HepG2 (cell line): ENCODE results near the gene CD180. TPM values are rescaled to one million over a fixed set of nuclear protein-coding genes. Genes with fewer than 3 reads are reported as not detected.

Experiments
- ARNT2 ChIP-seq: sonication (generic); formaldehyde crosslinking; IDR thresholded peaks from 2 replicates; pipeline ENCODE4 v1.8.0; 2022; ENCODE audit warnings: mild to moderate bottlenecking, low read depth, missing genetic modification reagents, moderate library complexity
- DMAP1 ChIP-seq: IDR thresholded peaks from 2 replicates; pipeline ENCODE4 v1.6.1; 2016
- HMG20B ChIP-seq: conservative IDR thresholded peaks from 2 replicates; pipeline ENCODE4 v1.6.1; 2016; ENCODE audit warnings: missing genetic modification reagents, missing compliant biosample characterization
- IRF1 ChIP-seq: sonication (generic); formaldehyde crosslinking; IDR thresholded peaks from 2 replicates; pipeline ENCODE4 v1.4.0; 2020; ENCODE audit warnings: low read depth, mild to moderate bottlenecking, missing genetic modification reagents
- KLF9 ChIP-seq: IDR thresholded peaks from 2 replicates; pipeline ENCODE4 v1.6.1; 2016; ENCODE audit warnings: low read depth
- MXD1 ChIP-seq: sonication (generic); formaldehyde crosslinking; IDR thresholded peaks from 2 replicates; pipeline ENCODE4 v1.4.0; 2020; ENCODE audit warnings: mild to moderate bottlenecking, missing genetic modification reagents
- MYC ChIP-seq: sonication (generic); formaldehyde crosslinking; IDR thresholded peaks from 2 replicates; pipeline ENCODE4 v1.9.0; 2021; ENCODE audit warnings: missing genetic modification reagents, borderline replicate concordance
- NFYB ChIP-seq: sonication (generic); formaldehyde crosslinking; IDR thresholded peaks from 2 replicates; pipeline ENCODE4 v1.4.0; 2020; ENCODE audit warnings: missing genetic modification reagents
- NR2F6 ChIP-seq, 2 experiments: IDR thresholded peaks; 2 replicates each; pipeline ENCODE4 v1.6.1; 2016; ENCODE audit warnings: antibody characterized with exemption in 1 of 2, mild to moderate bottlenecking in 1 of 2
- PHF20 ChIP-seq: sonication (generic); formaldehyde crosslinking; IDR thresholded peaks from 2 replicates; pipeline ENCODE4 v1.5.0; 2020; ENCODE audit warnings: mild to moderate bottlenecking, missing genetic modification reagents
- SOX6 ChIP-seq, 2 experiments: fragments of 450-650 bp in 1 of 2; sonication (generic) in 1 of 2; formaldehyde crosslinking in 1 of 2; IDR thresholded peaks; 2 replicates each; pipeline versions ENCODE4 v1.4.0 to v1.6.1; 2017 to 2020; ENCODE audit warnings: antibody characterized with exemption in 1 of 2, mild to moderate bottlenecking in 1 of 2, missing genetic modification reagents in 1 of 2
- TGIF2 ChIP-seq: IDR thresholded peaks from 2 replicates; pipeline ENCODE4 v1.6.1; 2016; ENCODE audit warnings: control low read depth, missing compliant biosample characterization
- U2AF1 ChIP-seq: fragments of 200-400 bp; formaldehyde crosslinking; optimal IDR thresholded peaks from 2 replicates; pipeline ENCODE3; 2017; ENCODE audit warnings: mild to moderate bottlenecking, low read depth, low read length
- ZBED4 ChIP-seq: sonication (generic); formaldehyde crosslinking; IDR thresholded peaks from 2 replicates; pipeline ENCODE4 v1.4.0; 2020; ENCODE audit warnings: missing genetic modification reagents, borderline replicate concordance
- ZBTB38 ChIP-seq: sonication (generic); formaldehyde crosslinking; IDR thresholded peaks from 2 replicates; pipeline ENCODE4 v1.5.1; 2020; ENCODE audit warnings: mild to moderate bottlenecking, missing genetic modification reagents
- ZNF207 ChIP-seq: fragments of 450-650 bp; IDR thresholded peaks from 2 replicates; pipeline ENCODE4 v1.6.1; 2016; ENCODE audit warnings: antibody characterized with exemption, borderline replicate concordance
- ZNF607 ChIP-seq: sonication (generic); formaldehyde crosslinking; IDR thresholded peaks from 2 replicates; pipeline ENCODE4 v1.5.1; 2020; ENCODE audit warnings: missing genetic modification reagents, mild to moderate bottlenecking, borderline replicate concordance
- ZNF83 ChIP-seq: sonication (generic); formaldehyde crosslinking; IDR thresholded peaks from 2 replicates; pipeline ENCODE4 v1.4.0; 2020; ENCODE audit warnings: missing genetic modification reagents, mild to moderate bottlenecking, borderline replicate concordance
- polyA plus RNA-seq, 8 experiments: library from polyadenylated mRNA; depleted of rRNA in 3 of 8; stranded (reverse) in 7 of 8; unstranded in 1 of 8; fragments of >200 nt; fragmentation: Illumina TruSeq in 4 of 8; extraction: Trizol in 4 of 8; gene quantifications; 2 replicates each; pipeline versions ENCODE4 v1.2.1 to v1.2.3, GENCODE V29; 2011 to 2016; ENCODE audit warnings: low read depth in 4 of 8, missing spikeins in 1 of 8, mixed read lengths in 1 of 8; ENCODE audit not compliant: insufficient read depth in 1 of 8
- total RNA-seq, 5 experiments: library from RNA; depleted of rRNA; stranded (reverse); fragments of >200 nt; fragmentation: Illumina TruSeq; extraction: Trizol; gene quantifications; 2 replicates each; pipeline ENCODE4 v1.2.3, GENCODE V29; 2016; ENCODE audit warnings: low read depth in 1 of 5
- TF ChIP-seq, protein P1 (sequence below): sonication (generic); formaldehyde crosslinking; IDR thresholded peaks from 2 replicates; pipeline ENCODE4 v1.8.1; 2022; ENCODE audit warnings: low read depth, mild to moderate bottlenecking, missing genetic modification reagents
- TF ChIP-seq, protein P2 (sequence below): sonication (generic); formaldehyde crosslinking; IDR thresholded peaks from 2 replicates; pipeline ENCODE4 v1.5.0; 2020; ENCODE audit warnings: missing genetic modification reagents, mild to moderate bottlenecking, borderline replicate concordance

The CD180 gene
- total and polyA plus RNA-seq, 2 of the 13 experiments (the other 11 are each of a cell fraction or from before 2014, with no cell fraction given): not detected

DNA sequence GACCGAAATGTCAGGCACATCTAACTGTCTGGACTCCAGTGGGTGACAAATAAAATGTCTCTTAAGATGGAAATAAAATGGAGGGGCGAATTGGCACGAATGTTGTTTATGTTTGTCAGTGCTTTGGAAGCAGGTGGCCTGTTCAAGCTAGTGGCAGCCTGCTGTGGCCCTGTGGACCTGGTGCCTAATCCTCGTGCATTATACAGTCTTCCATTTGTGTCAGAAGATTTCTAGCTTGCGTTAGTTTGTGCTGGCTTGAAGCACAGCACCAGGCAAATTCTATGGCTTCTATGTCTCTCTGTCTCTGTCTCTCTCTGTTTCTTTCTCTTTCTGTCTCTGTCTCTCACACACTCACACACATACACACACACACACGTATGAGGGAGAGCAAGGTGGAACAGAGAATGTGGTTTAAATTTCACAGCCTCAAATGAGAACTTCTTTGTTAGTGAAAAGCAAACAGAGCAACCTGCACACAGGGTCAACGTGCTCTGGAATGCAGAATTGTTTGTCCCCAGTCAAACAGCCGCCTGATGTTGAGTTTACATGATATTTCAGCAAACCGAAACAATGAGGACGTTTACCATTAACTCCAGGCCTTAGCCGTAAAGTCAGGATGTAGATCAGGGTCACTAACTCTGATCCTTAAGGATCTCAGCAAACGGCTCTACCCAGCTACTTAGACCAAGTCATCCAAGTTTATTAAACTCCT, 39.0 kb upstream of the CD180 start (continued):
- TF ChIP-seq ZBED4 (CRISPR knock-in tag): no peak
- TF ChIP-seq DMAP1: no peak; the same call in 1 of the 2 replicates
- no peak for TF ChIP-seq PHF20
- TF ChIP-seq KLF9 (CRISPR knock-in tag): no peak
- no peak for TF ChIP-seq MXD1
- TF ChIP-seq HMG20B (CRISPR knock-in tag): no peak
- TF ChIP-seq U2AF1: no peak
- no peak for TF ChIP-seq ZNF207
- no peak for TF ChIP-seq TGIF2 (CRISPR knock-in tag)
- TF ChIP-seq, protein P1, sequence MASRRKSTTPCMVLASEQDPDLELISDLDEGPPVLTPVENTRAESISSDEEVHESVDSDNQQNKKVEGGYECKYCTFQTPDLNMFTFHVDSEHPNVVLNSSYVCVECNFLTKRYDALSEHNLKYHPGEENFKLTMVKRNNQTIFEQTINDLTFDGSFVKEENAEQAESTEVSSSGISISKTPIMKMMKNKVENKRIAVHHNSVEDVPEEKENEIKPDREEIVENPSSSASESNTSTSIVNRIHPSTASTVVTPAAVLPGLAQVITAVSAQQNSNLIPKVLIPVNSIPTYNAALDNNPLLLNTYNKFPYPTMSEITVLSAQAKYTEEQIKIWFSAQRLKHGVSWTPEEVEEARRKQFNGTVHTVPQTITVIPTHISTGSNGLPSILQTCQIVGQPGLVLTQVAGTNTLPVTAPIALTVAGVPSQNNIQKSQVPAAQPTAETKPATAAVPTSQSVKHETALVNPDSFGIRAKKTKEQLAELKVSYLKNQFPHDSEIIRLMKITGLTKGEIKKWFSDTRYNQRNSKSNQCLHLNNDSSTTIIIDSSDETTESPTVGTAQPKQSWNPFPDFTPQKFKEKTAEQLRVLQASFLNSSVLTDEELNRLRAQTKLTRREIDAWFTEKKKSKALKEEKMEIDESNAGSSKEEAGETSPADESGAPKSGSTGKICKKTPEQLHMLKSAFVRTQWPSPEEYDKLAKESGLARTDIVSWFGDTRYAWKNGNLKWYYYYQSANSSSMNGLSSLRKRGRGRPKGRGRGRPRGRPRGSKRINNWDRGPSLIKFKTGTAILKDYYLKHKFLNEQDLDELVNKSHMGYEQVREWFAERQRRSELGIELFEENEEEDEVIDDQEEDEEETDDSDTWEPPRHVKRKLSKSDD (CRISPR knock-in tag): no peak
- TF ChIP-seq NFYB (CRISPR knock-in tag): no peak
- no peak for TF ChIP-seq ARNT2 (CRISPR knock-in tag)
- TF ChIP-seq IRF1 (CRISPR knock-in tag): no peak
- no peak for TF ChIP-seq ZBTB38 (CRISPR knock-in tag)
- TF ChIP-seq MYC (CRISPR knock-in tag): no peak
- no peak for TF ChIP-seq ZNF83 (CRISPR knock-in tag)
- TF ChIP-seq, protein P2, sequence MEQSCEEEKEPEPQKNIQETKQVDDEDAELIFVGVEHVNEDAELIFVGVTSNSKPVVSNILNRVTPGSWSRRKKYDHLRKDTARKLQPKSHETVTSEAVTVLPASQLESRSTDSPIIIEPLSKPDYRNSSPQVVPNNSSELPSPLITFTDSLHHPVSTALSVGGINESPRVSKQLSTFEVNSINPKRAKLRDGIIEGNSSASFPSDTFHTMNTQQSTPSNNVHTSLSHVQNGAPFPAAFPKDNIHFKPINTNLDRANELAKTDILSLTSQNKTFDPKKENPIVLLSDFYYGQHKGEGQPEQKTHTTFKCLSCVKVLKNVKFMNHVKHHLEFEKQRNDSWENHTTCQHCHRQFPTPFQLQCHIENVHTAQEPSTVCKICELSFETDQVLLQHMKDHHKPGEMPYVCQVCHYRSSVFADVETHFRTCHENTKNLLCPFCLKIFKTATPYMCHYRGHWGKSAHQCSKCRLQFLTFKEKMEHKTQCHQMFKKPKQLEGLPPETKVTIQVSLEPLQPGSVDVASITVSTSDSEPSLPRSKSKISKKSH (CRISPR knock-in tag): no peak
- TF ChIP-seq SOX6 (IDR thresholded peaks at IDR 0.05): no peak
- TF ChIP-seq SOX6 (CRISPR knock-in tag; IDR thresholded peaks at IDR 0.05): peak; percentile 98
- TF ChIP-seq ZNF607 (CRISPR knock-in tag): 0 out of 2 replicates have a peak, but pooled peaks have one; percentile 27
- TF ChIP-seq NR2F6 (IDR thresholded peaks at IDR 0.05): peak; percentile 52; the same call in 1 of the 2 replicates
- TF ChIP-seq NR2F6 (CRISPR knock-in tag; IDR thresholded peaks at IDR 0.05): peak; percentile 66
